Peyer's patch (tissue), 4 donors: Measurements from ENCODE around the gene F9.

Experiments
- CTCF ChIP-seq, 6 experiments: fragments of 450-650 bp in 4 of 6; fragments of 200-600 bp in 2 of 6; sonication (generic) in 1 of 6; IDR thresholded peaks; one replicate each; pipeline ENCODE4 v1.5.1; 2017 to 2019; ENCODE audit warnings: antibody characterized with exemption in 6 of 6, mild to moderate bottlenecking in 3 of 6, moderate library complexity in 1 of 6
- POLR2A ChIP-seq, 2 donors: fragments of 450-650 bp; IDR thresholded peaks; one replicate each; pipeline ENCODE4 v1.5.1; 2017; ENCODE audit warnings: antibody characterized with exemption in 2 of 2, mild to moderate bottlenecking in 2 of 2, moderate library complexity in 2 of 2

- no peak for TF ChIP-seq POLR2A (IDR thresholded peaks at IDR 0.05)
- TF ChIP-seq CTCF (IDR thresholded peaks at IDR 0.05), result no peak
These were observed 12.1 kb downstream of the F9 start for GRCh38 chrX:139542652-139543051.
